Activated B cell treated with CpG ODN at 0.5 μM for 24 hours (primary cell): ENCODE data around the gene MAP2K7. TPM values are rescaled to one million over a fixed set of nuclear protein-coding genes. Genes with fewer than 3 reads are reported as not detected.
"Not testable (repeated sequence)": the region's sequence is repeated elsewhere in the genome, so short reads cannot be mapped to it uniquely, and the experiment has no call there.

Source experiments
- ATAC-seq: fragments of 200-7000 bp; cut with Tn5 transposase; one replicate; pipeline ENCODE4 v1.10.0; 2021; ENCODE audit warnings: low read depth, mild to moderate bottlenecking, moderate library complexity
- CTCF ChIA-PET: fragments of 350-600 bp; sonication (Branson Sonifier 250); formaldehyde crosslinking; loops from one replicate; lab custom pipeline; 2021; ENCODE audit warnings: antibody characterized with exemption; lab: Charles Lee
- POLR2A ChIA-PET: fragments of 350-600 bp; sonication (Branson Sonifier 250); formaldehyde crosslinking; loops from one replicate; lab custom pipeline; 2021; ENCODE audit warnings: antibody characterized with exemption; lab: Charles Lee
- DNase-seq: peaks from one replicate; pipeline ENCODE4 v3.0.0; 2022
- H3K27ac Mint-ChIP-seq: one replicate; pipeline ENCODE4 v1.8.0; 2020; ENCODE audit warnings: mixed read lengths
- H3K27me3 Mint-ChIP-seq: one replicate; pipeline ENCODE4 v1.8.0; 2021; ENCODE audit warnings: mixed read lengths
- H3K36me3 Mint-ChIP-seq: one replicate; pipeline ENCODE4 v1.8.0; 2021; ENCODE audit warnings: low read depth, mixed read lengths
- H3K4me1 Mint-ChIP-seq: one replicate; pipeline ENCODE4 v1.8.0; 2021; ENCODE audit warnings: mixed read lengths
- H3K4me3 Mint-ChIP-seq: one replicate; pipeline ENCODE4 v1.8.0; 2020; ENCODE audit warnings: mild to moderate bottlenecking, mixed read lengths
- H3K9me3 Mint-ChIP-seq: one replicate; pipeline ENCODE4 v1.8.0; 2020; ENCODE audit warnings: mixed read lengths
- intact Hi-C: fragments of 100-400 bp; cut with micrococcal nuclease; formaldehyde crosslinking; loops from one replicate; pipeline ENCODE4 v1.15.1; 2024
- total RNA-seq: library from RNA; stranded (reverse); gene quantifications from 2 replicates; pipeline ENCODE4 v1.2.3, GENCODE V29; 2022
- TF ChIP-seq, protein P1 (sequence below): fragments of 200-600 bp; IDR thresholded peaks from one replicate; pipeline ENCODE4 v1.8.0; 2022; ENCODE audit warnings: antibody characterized with exemption, mild to moderate bottlenecking

Gene MAP2K7
- total RNA-seq, 1 donor from 2014 or later, result 52.8 TPM

DNA sequence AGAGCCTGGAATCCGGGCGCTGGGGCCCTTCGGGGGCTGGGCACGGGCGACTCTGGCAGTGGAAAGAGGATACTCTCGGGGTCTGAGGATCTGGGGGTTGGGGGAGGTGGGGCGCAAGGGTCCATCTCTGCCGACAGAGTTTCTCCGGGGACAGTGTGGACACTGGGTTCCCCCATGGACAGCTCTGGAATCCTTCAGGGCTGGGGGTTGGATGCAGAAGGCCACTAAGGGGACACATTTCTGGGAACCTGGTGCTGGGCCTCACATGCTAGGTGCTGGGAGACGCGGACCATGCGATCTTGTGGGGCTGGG is 13.2 kb downstream of the MAP2K7 start:
- Mint-ChIP-seq H3K9me3 (no peaks in the 10 kb centered on the region), H3K4me3 (peak overlapping the region; percentile 75), H3K27ac (no peak overlapping the region), H3K4me1 (peaks cover 41% of the 10 kb centered on the region), H3K27me3 (peaks cover 18% of the 10 kb centered on the region), H3K36me3 (peaks cover 14% of the 10 kb centered on the region)
- DNase-seq (no peak), ATAC-seq (no peak)
- TF ChIP-seq, protein P1, sequence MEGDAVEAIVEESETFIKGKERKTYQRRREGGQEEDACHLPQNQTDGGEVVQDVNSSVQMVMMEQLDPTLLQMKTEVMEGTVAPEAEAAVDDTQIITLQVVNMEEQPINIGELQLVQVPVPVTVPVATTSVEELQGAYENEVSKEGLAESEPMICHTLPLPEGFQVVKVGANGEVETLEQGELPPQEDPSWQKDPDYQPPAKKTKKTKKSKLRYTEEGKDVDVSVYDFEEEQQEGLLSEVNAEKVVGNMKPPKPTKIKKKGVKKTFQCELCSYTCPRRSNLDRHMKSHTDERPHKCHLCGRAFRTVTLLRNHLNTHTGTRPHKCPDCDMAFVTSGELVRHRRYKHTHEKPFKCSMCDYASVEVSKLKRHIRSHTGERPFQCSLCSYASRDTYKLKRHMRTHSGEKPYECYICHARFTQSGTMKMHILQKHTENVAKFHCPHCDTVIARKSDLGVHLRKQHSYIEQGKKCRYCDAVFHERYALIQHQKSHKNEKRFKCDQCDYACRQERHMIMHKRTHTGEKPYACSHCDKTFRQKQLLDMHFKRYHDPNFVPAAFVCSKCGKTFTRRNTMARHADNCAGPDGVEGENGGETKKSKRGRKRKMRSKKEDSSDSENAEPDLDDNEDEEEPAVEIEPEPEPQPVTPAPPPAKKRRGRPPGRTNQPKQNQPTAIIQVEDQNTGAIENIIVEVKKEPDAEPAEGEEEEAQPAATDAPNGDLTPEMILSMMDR, result no peak
- CTCF ChIA-PET, result interaction anchor here (1.3 kb wide), 1 partner anchor 13 kb away, joined by 4 read pairs; the partner anchor contains the start of gene MAP2K7
- POLR2A ChIA-PET, result interaction anchor here (0.8 to 1.4 kb wide), 2 partner anchors 9 to 14 kb away, joined by 3 to 4 read pairs; partner anchors contain the start of gene MAP2K7
- intact Hi-C loops, result no loop called here

DNA sequence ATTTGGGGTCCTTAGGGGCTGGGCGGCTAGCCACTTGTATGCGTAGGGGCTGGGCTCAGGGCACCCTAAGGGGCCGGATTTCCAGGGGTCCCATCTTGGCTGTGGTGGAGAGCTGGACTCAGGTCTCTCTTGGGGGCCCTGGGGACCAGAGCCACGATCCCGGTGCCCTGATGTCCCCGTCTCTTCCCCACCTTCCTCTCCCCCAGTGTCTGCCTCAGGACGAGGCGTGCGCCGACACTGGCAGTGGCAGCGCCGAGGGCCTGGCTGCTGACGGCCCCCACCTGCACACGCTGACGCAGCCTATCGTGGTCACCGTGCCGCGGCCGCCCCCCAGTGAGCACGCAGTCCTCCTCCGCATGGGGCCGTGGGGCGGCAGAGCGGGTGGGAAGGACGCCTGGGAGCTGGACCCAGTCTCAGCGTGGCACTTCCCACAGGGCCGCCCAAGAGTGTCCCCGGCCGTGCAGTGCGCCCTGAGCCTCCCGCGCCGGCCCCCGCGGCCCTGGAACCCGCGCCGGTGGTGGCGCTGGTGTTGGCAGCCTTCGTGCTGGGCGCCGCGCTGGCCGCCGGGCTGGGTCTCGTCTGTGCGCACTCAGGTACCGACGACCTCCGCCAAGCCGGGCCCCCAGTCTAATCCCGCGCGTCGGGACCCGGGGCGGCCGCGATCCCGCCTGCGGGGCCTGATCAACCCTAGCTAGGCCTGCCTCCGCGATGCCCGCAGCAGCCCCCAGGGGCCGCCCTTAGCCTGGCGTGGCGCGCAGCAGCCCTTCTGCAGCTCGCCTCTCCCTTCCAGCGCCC is 13.8 kb downstream of the MAP2K7 start:
- intact Hi-C loops, result no loop called here
- Mint-ChIP-seq H3K9me3 (no peaks in the 10 kb centered on the region), H3K4me1 (peaks cover 45% of the 10 kb centered on the region), H3K4me3 (peak overlapping the region; percentile 75), H3K27me3 (peaks cover 18% of the 10 kb centered on the region), H3K36me3 (peaks cover 16% of the 10 kb centered on the region), H3K27ac (no peak overlapping the region)
- DNase-seq (peak; percentile 55), ATAC-seq (no peak)
- TF ChIP-seq, protein P1, result no peak
- POLR2A ChIA-PET, result interaction anchor here (0.6 to 1.4 kb wide), 6 partner anchors 9 to 288 kb away, joined by 3 to 5 read pairs (median 4); partner anchors contain the start of genes PET100, TIMM44 and XAB2
- CTCF ChIA-PET, result interaction anchor here (0.7 to 1.2 kb wide), 5 partner anchors 11 to 238 kb away, joined by 3 to 4 read pairs (median 3); partner anchors contain the start of gene TIMM44

DNA sequence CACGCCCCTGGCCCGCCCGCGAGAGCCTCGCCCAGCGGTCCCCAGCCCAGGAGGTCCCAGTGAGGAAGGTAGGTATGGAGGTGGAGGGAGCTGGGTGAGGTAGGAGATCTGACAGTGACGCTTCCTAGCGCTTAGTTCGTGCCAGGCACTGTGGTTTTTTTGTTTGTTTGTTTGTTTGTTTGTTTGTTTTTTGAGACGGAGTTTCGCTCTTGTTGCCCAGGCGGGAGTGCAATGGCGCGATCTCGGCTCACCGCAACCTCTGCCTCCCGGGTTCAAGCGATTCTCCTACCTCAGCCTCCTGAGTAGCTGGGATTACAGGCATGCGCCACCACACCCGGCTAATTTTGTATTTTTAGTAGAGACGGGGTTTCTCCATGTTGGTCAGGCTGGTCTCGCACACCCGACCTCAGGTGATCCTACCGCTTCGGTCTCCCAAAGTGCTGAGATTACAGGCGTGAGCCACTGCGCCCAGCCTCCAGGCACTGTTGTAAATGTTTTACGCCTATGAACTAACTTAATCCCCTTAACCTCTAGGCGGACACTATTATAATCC is 14.5 kb downstream of the MAP2K7 start:
- H3K9me3 Mint-ChIP-seq, ATAC-seq, H3K27ac Mint-ChIP-seq, DNase-seq, intact Hi-C loops: not testable (repeated sequence)
- Mint-ChIP-seq H3K27me3 (peaks cover 18% of the 10 kb centered on the region), H3K4me1 (peaks cover 47% of the 10 kb centered on the region), H3K36me3 (peaks cover 14% of the 10 kb centered on the region), H3K4me3 (peak overlapping the region; percentile 35)
- POLR2A ChIA-PET, result interaction anchor here (0.6 to 1.3 kb wide), 5 partner anchors 15 to 288 kb away, joined by 3 to 5 read pairs (median 4); partner anchors contain the start of genes PET100, TIMM44 and XAB2
- CTCF ChIA-PET, result interaction anchor here (0.9 to 1.2 kb wide), 4 partner anchors 11 to 49 kb away, joined by 3 to 4 read pairs (median 3); partner anchors contain the start of gene TIMM44

GRCh38 chr19:7918615-7919421 is 15.1 kb downstream of the MAP2K7 start:
- TF ChIP-seq, protein P1, result no peak
- peaks cover 48% of the 10 kb centered on the region for H3K4me1 Mint-ChIP-seq
- intact Hi-C loops, result no loop called here
- no peak overlapping the region for H3K27ac Mint-ChIP-seq
- peaks cover 18% of the 10 kb centered on the region for H3K27me3 Mint-ChIP-seq
- H3K36me3 Mint-ChIP-seq, result peaks cover 11% of the 10 kb centered on the region
- DNase-seq (no peak), ATAC-seq (no peak)
- ChIA-PET POLR2A (interaction anchor here (0.6 to 3.7 kb wide), 7 partner anchors 15 to 326 kb away, joined by 3 to 30 read pairs (median 5); partner anchors contain the start of genes ELAVL1, MAP2K7, PET100 and XAB2), CTCF (interaction anchor here (0.9 to 1.7 kb wide), 5 partner anchors 10 to 240 kb away, joined by 3 to 8 read pairs (median 4); no protein-coding TSS in a partner anchor)
- H3K4me3 Mint-ChIP-seq, result peak overlapping the region; percentile 82
- no peaks in the 10 kb centered on the region for H3K9me3 Mint-ChIP-seq
